EL (cell line): ENCODE data around the gene LAIR2.
"Not testable (repeated sequence)": the region's sequence is repeated elsewhere in the genome, so short reads cannot be mapped to it uniquely, and the experiment has no call there.

Source experiments
- DNase-seq: peaks from one replicate; pipeline ENCODE4 v3.0.0-alpha.2; 2016

The LAIR2 gene

GRCh38 chr19:54495284-54495683 lies 7.3 kb upstream of the LAIR2 start:
- DNase-seq: not testable (repeated sequence)

- DNase-seq: not testable (repeated sequence)
Observed at GRCh38 chr19:54497747-54498450, 4.7 kb upstream of the LAIR2 start.

- not testable (repeated sequence) for DNase-seq
Observed at GRCh38 chr19:54498451-54498772, 4.2 kb upstream of the LAIR2 start.

GRCh38 chr19:54505542-54505941 lies 2.9 kb downstream of the LAIR2 start:
- DNase-seq: not testable (repeated sequence)

GRCh38 chr19:54506079-54506478 lies 3.4 kb downstream of the LAIR2 start:
- no peak for DNase-seq

- DNase-seq: not testable (repeated sequence)
Observed at GRCh38 chr19:54507038-54507717, 4.5 kb downstream of the LAIR2 start.

- no peak for DNase-seq
Observed at GRCh38 chr19:54507824-54508223, 5.2 kb downstream of the LAIR2 start.

GRCh38 chr19:54508487-54508886 lies 5.9 kb downstream of the LAIR2 start:
- DNase-seq: not testable (repeated sequence)

- DNase-seq: not testable (repeated sequence)
Observed at GRCh38 chr19:54509200-54509940, 6.7 kb downstream of the LAIR2 start.

GRCh38 chr19:54515156-54515555 lies 12.5 kb downstream of the LAIR2 start:
- no peak for DNase-seq

- peak; percentile 36 for DNase-seq
Observed at GRCh38 chr19:54517483-54517882, 14.9 kb downstream of the LAIR2 start.

- no peak for DNase-seq
Observed at GRCh38 chr19:54518844-54519243, 16.2 kb downstream of the LAIR2 start.

- no peak for DNase-seq
Observed at GRCh38 chr19:54521022-54521859, 18.6 kb downstream of the LAIR2 start.

- no peak for DNase-seq
Observed at GRCh38 chr19:54521860-54522513, 19.4 kb downstream of the LAIR2 start.

GRCh38 chr19:54523403-54523802 lies 20.8 kb downstream of the LAIR2 start:
- peak; percentile 71 for DNase-seq

GRCh38 chr19:54525636-54526035 lies 23.0 kb downstream of the LAIR2 start:
- DNase-seq: no peak

- no peak for DNase-seq
Observed at GRCh38 chr19:54526972-54527371, 24.3 kb downstream of the LAIR2 start.

GRCh38 chr19:54530866-54531265 lies 28.2 kb downstream of the LAIR2 start:
- no peak for DNase-seq

- no peak for DNase-seq
Observed at GRCh38 chr19:54532528-54532927, 29.9 kb downstream of the LAIR2 start.

- no peak for DNase-seq
Observed at GRCh38 chr19:54533476-54533875, 30.8 kb downstream of the LAIR2 start.

- DNase-seq: no peak
Observed at GRCh38 chr19:54534156-54534555, 31.5 kb downstream of the LAIR2 start.

- DNase-seq: no peak
Observed at GRCh38 chr19:54535601-54536000, 33.0 kb downstream of the LAIR2 start.
